Neural progenitor cell (in vitro differentiated cells): Measurements from ENCODE around the gene PLEKHA1. TPM values are rescaled to one million over a fixed set of nuclear protein-coding genes. Genes with fewer than 3 reads are reported as not detected.

Source experiments
- DNase-seq: peaks from one replicate; pipeline ENCODE4 v3.0.0-alpha.2; 2016; ENCODE audit warnings: low spot score
- H2AFZ ChIP-seq: fragments of 200-600 bp; sonication (generic); replicated peaks from 2 replicates; pipeline ENCODE4 v1.6.1; 2016; ENCODE audit warnings: antibody characterized with exemption
- H3F3A ChIP-seq: fragments of 200-600 bp; sonication (generic); 2 replicates; pipeline ENCODE4 v1.6.1; 2016; ENCODE audit warnings: antibody characterized with exemption, low read depth
- H3K27ac ChIP-seq: fragments of 200-600 bp; sonication (generic); 2 replicates; pipeline ENCODE4 v1.5.1; 2016; ENCODE audit warnings: mild to moderate bottlenecking
- H3K27me3 ChIP-seq: fragments of 200-600 bp; sonication (generic); 2 replicates; pipeline ENCODE4 v1.6.1; 2016; ENCODE audit warnings: mild to moderate bottlenecking, moderate library complexity
- H3K36me3 ChIP-seq: fragments of 200-600 bp; sonication (generic); 2 replicates; pipeline ENCODE4 v1.5.1; 2016
- H3K4me1 ChIP-seq: fragments of 200-600 bp; sonication (generic); 2 replicates; pipeline ENCODE4 v1.6.1; 2016; ENCODE audit warnings: mixed run types
- H3K4me2 ChIP-seq: fragments of 200-600 bp; sonication (generic); 2 replicates; pipeline ENCODE4 v1.6.1; 2016
- H3K4me3 ChIP-seq: fragments of 200-600 bp; sonication (generic); 2 replicates; pipeline ENCODE4 v1.5.1; 2016
- H3K79me2 ChIP-seq: fragments of 200-600 bp; sonication (generic); 2 replicates; pipeline ENCODE4 v1.6.1; 2016; ENCODE audit warnings: low read depth
- H3K9ac ChIP-seq: fragments of 200-600 bp; sonication (generic); 2 replicates; pipeline ENCODE4 v1.6.1; 2016
- H3K9me3 ChIP-seq: fragments of 200-600 bp; sonication (generic); 2 replicates; pipeline ENCODE4 v1.5.1; 2016; ENCODE audit warnings: low read depth
- H4K20me1 ChIP-seq: fragments of 200-600 bp; sonication (generic); 2 replicates; pipeline ENCODE4 v1.6.1; 2016; ENCODE audit warnings: low read depth
- H3K27ac Mint-ChIP-seq: 3 replicates; pipeline ENCODE4 v1.8.0; 2021; ENCODE audit warnings: mixed read lengths
- H3K27me3 Mint-ChIP-seq: 2 replicates; pipeline ENCODE4 v1.8.0; 2022; ENCODE audit warnings: low read depth, mild to moderate bottlenecking, inconsistent platforms, moderate library complexity, mixed read lengths; ENCODE audit not compliant: insufficient read depth
- H3K36me3 Mint-ChIP-seq: 3 replicates; pipeline ENCODE4 v1.8.0; 2021; ENCODE audit warnings: mixed read lengths
- H3K4me1 Mint-ChIP-seq: 3 replicates; pipeline ENCODE4 v1.8.0; 2021; ENCODE audit warnings: mixed read lengths
- H3K4me3 Mint-ChIP-seq: 3 replicates; pipeline ENCODE4 v1.8.0; 2021; ENCODE audit warnings: mild to moderate bottlenecking, moderate library complexity, mixed read lengths
- H3K9me3 Mint-ChIP-seq: 3 replicates; pipeline ENCODE4 v1.8.0; 2020; ENCODE audit warnings: mixed read lengths
- CTCF ChIP-seq: fragments of 200-600 bp; sonication (generic); IDR thresholded peaks from 2 replicates; pipeline ENCODE4 v1.5.1; 2017; ENCODE audit warnings: antibody characterized with exemption, mild to moderate bottlenecking
- EZH2 ChIP-seq: fragments of 200-600 bp; sonication (generic); IDR thresholded peaks from 2 replicates; pipeline ENCODE4 v1.6.1; 2017; ENCODE audit warnings: antibody characterized with exemption, mild to moderate bottlenecking, moderate library complexity
- EZH2phosphoT487 ChIP-seq: fragments of 200-600 bp; sonication (generic); IDR thresholded peaks from 2 replicates; pipeline ENCODE4 v1.6.1; 2017; ENCODE audit warnings: antibody characterized with exemption
- total RNA-seq: library from RNA; depleted of rRNA; stranded (reverse); fragments of >200 nt; gene quantifications from 2 replicates; pipeline ENCODE4 v1.2.3, GENCODE V29; 2015; ENCODE audit warnings: low replicate concordance

Gene PLEKHA1
- total RNA-seq, 1 donor from 2014 or later: 79.1 TPM

- no peaks in the 10 kb centered on the region for H3K36me3 ChIP-seq
- no peak for TF ChIP-seq CTCF
- no peak for TF ChIP-seq EZH2phosphoT487
- TF ChIP-seq EZH2: no peak
- peaks cover 30% of the 10 kb centered on the region for H3K27me3 Mint-ChIP-seq
- H4K20me1 ChIP-seq: no peaks in the 10 kb centered on the region
- H3K79me2 ChIP-seq: no peaks in the 10 kb centered on the region
- DNase-seq: no peak
- peak overlapping the region; percentile 63 for H3K4me3 Mint-ChIP-seq
- H3K4me3 ChIP-seq: no peak overlapping the region
- no peak overlapping the region for H3K27ac ChIP-seq
- H3K9me3 Mint-ChIP-seq: no peaks in the 10 kb centered on the region
- peak overlapping the region; percentile 87 for H3K27ac Mint-ChIP-seq
- peaks cover 15% of the 10 kb centered on the region for H3K4me1 ChIP-seq
- peaks cover 33% of the 10 kb centered on the region for H3K4me1 Mint-ChIP-seq
- no peak overlapping the region for H3K4me2 ChIP-seq
- no peak overlapping the region for H3K9ac ChIP-seq
- peaks cover 8% of the 10 kb centered on the region for H3F3A ChIP-seq
- no peaks in the 10 kb centered on the region for H3K36me3 Mint-ChIP-seq
- peaks cover 52% of the 10 kb centered on the region for H3K27me3 ChIP-seq
- no peaks in the 10 kb centered on the region for H3K9me3 ChIP-seq
- H2AFZ ChIP-seq: no peak overlapping the region
Observed at GRCh38 chr10:122457934-122458333, 83.4 kb downstream of the PLEKHA1 start.

- peaks cover 4% of the 10 kb centered on the region for H3K36me3 Mint-ChIP-seq
- H3K27me3 ChIP-seq: peaks cover 60% of the 10 kb centered on the region
- H3K79me2 ChIP-seq: no peaks in the 10 kb centered on the region
- H3K4me1 ChIP-seq: peaks cover 15% of the 10 kb centered on the region
- H3F3A ChIP-seq: peaks cover 8% of the 10 kb centered on the region
- peaks cover 37% of the 10 kb centered on the region for H3K4me1 Mint-ChIP-seq
- H3K4me3 ChIP-seq: no peak overlapping the region
- no peaks in the 10 kb centered on the region for H3K9me3 Mint-ChIP-seq
- no peaks in the 10 kb centered on the region for H3K36me3 ChIP-seq
- H3K9me3 ChIP-seq: no peaks in the 10 kb centered on the region
- no peak for TF ChIP-seq CTCF
- no peak for TF ChIP-seq EZH2
- no peak for TF ChIP-seq EZH2phosphoT487
- H4K20me1 ChIP-seq: peaks cover 4% of the 10 kb centered on the region
- H3K4me2 ChIP-seq: no peak overlapping the region
- H3K9ac ChIP-seq: no peak overlapping the region
- no peak overlapping the region for H3K27ac Mint-ChIP-seq
- no peak for DNase-seq
- no peak overlapping the region for H3K4me3 Mint-ChIP-seq
- H2AFZ ChIP-seq: no peak overlapping the region
- H3K27me3 Mint-ChIP-seq: peaks cover 38% of the 10 kb centered on the region
- H3K27ac ChIP-seq: no peak overlapping the region
Observed at GRCh38 chr10:122458693-122459092, 84.2 kb downstream of the PLEKHA1 start.

- Histone ChIP-seq H3K4me2 (no peak overlapping the region), H3F3A (peaks cover 8% of the 10 kb centered on the region), H3K9ac (no peak overlapping the region), H3K9me3 (no peaks in the 10 kb centered on the region), H4K20me1 (peaks cover 11% of the 10 kb centered on the region), H3K79me2 (no peaks in the 10 kb centered on the region), H2AFZ (no peak overlapping the region), H3K27me3 (peaks cover 70% of the 10 kb centered on the region), H3K36me3 (no peaks in the 10 kb centered on the region), H3K4me3 (no peak overlapping the region), H3K4me1 (peaks cover 15% of the 10 kb centered on the region), H3K27ac (no peak overlapping the region)
- no peak overlapping the region for H3K27ac Mint-ChIP-seq
- TF ChIP-seq CTCF (no peak), EZH2phosphoT487 (no peak), EZH2 (no peak)
- peaks cover 4% of the 10 kb centered on the region for H3K36me3 Mint-ChIP-seq
- DNase-seq: no peak
- H3K27me3 Mint-ChIP-seq: peaks cover 42% of the 10 kb centered on the region
- H3K4me3 Mint-ChIP-seq: peak overlapping the region; percentile 3
- no peaks in the 10 kb centered on the region for H3K9me3 Mint-ChIP-seq
- H3K4me1 Mint-ChIP-seq: peaks cover 37% of the 10 kb centered on the region
Observed at GRCh38 chr10:122459561-122460273, 85.2 kb downstream of the PLEKHA1 start.
